DMS 273 treated with DMSO at 0.1 percent for 48 hours (cell line): Measurements from ENCODE around the gene GSTM5.
"Not testable (repeated sequence)": the region's sequence is repeated elsewhere in the genome, so short reads cannot be mapped to it uniquely, and the experiment has no call there.

Experiments
- DNase-seq: peaks from one replicate; lab custom pipeline; 2025; lab: John Stamatoyannopoulos, UW

Gene GSTM5

GRCh38 chr1:109711593-109712320 is at the start of gene GSTM5:
TSS of gene GSTM5 (plus strand) at chr1:109712251. CDS start at chr1:109712313, 62 bp downstream.
- not testable (repeated sequence) for DNase-seq

- no peak for DNase-seq
These were observed 47.4 kb upstream of the GSTM5 start for GRCh38 chr1:109664671-109665070.

- DNase-seq, result peak; percentile 73
These were observed 44.5 kb upstream of the GSTM5 start, which contains the start of gene GSTM2 for GRCh38 chr1:109667452-109668122. TSS of gene GSTM2 (plus strand) at chr1:109668057. CDS start at chr1:109668116, 59 bp downstream.

GRCh38 chr1:109668123-109668775 is 43.8 kb upstream of the GSTM5 start:
- no peak for DNase-seq

GRCh38 chr1:109669246-109669948 is 42.7 kb upstream of the GSTM5 start:
- no peak for DNase-seq

- DNase-seq, result not testable (repeated sequence)
These were observed 42.1 kb upstream of the GSTM5 start for GRCh38 chr1:109669949-109670302.

- no peak for DNase-seq
These were observed 41.0 kb upstream of the GSTM5 start for GRCh38 chr1:109671067-109671466.

GRCh38 chr1:109673861-109674260 is 38.2 kb upstream of the GSTM5 start:
- DNase-seq, result not testable (repeated sequence)

GRCh38 chr1:109676683-109677381 is 35.2 kb upstream of the GSTM5 start:
- not testable (repeated sequence) for DNase-seq

- DNase-seq, result no peak
These were observed 34.6 kb upstream of the GSTM5 start for GRCh38 chr1:109677459-109677858.

- not testable (repeated sequence) for DNase-seq
These were observed 33.4 kb upstream of the GSTM5 start for GRCh38 chr1:109678637-109679036.

GRCh38 chr1:109684777-109685176 is 27.3 kb upstream of the GSTM5 start:
- DNase-seq, result not testable (repeated sequence)

GRCh38 chr1:109685399-109685798 is 26.7 kb upstream of the GSTM5 start:
- not testable (repeated sequence) for DNase-seq

- DNase-seq, result not testable (repeated sequence)
These were observed 26.2 kb upstream of the GSTM5 start for GRCh38 chr1:109685890-109686289.

- DNase-seq, result not testable (repeated sequence)
These were observed 24.9 kb upstream of the GSTM5 start for GRCh38 chr1:109687109-109687508.

- peak; percentile 56 for DNase-seq
These were observed 24.2 kb upstream of the GSTM5 start, which contains the start of gene GSTM1 for GRCh38 chr1:109687641-109688499. TSS of gene GSTM1 (plus strand) at chr1:109687817. CDS start at chr1:109687874, 57 bp downstream.

- DNase-seq, result no peak
These were observed 22.1 kb upstream of the GSTM5 start for GRCh38 chr1:109689844-109690405.

GRCh38 chr1:109691759-109692158 is 20.3 kb upstream of the GSTM5 start:
- no peak for DNase-seq

GRCh38 chr1:109694400-109694799 is 17.7 kb upstream of the GSTM5 start:
- not testable (repeated sequence) for DNase-seq

- not testable (repeated sequence) for DNase-seq
These were observed 16.9 kb upstream of the GSTM5 start for GRCh38 chr1:109695138-109695537.
